A549 (cell line): Measurements from ENCODE around the gene ADARB2. TPM values are rescaled to one million over a fixed set of nuclear protein-coding genes. Genes with fewer than 3 reads are reported as not detected.

Experiments
- ATAC-seq, 2 experiments: fragments of 200-7000 bp in 1 of 2; fragments of >200 bp in 1 of 2; cut with Nextera tagmentation in 1 of 2; cut with Tn5 transposase in 1 of 2; 3 replicates each; pipeline versions ENCODE4 v1.8.0 to v1.9.1; 2018 to 2020; ENCODE audit warnings: mild to moderate bottlenecking in 1 of 2, moderate library complexity in 1 of 2
- CTCF ChIA-PET: fragments of 300-600 bp; sonication (Branson Sonifier 250); formaldehyde crosslinking; extraction: SDS; loops from one replicate; lab custom pipeline; 2021; ENCODE audit warnings: antibody characterized with exemption, inconsistent platforms; lab: Yijun Ruan, JAX
- POLR2A ChIA-PET: fragments of 350-600 bp; formaldehyde crosslinking; extraction: SDS; loops from one replicate; lab custom pipeline; 2021; ENCODE audit warnings: antibody characterized with exemption, inconsistent platforms; lab: Yijun Ruan, JAX
- DNase-seq, 2 experiments: peaks; one replicate each; pipeline versions ENCODE4 v3.0.0 to v3.0.0-alpha.2; 2011 to 2016; ENCODE audit warnings: low read depth in 1 of 2, low spot score in 1 of 2
- FAIRE-seq: peaks from 2 replicates; lab custom pipeline; 2011; peaks lifted over from hg19 to GRCh38; lab: Jason Lieb, UNC
- H3K27ac ChIP-seq, 2 experiments: fragments of >200 bp; sonication (Bioruptor Twin); formaldehyde crosslinking; 3 replicates each; pipeline ENCODE4 v1.5.1; 2016 to 2017
- H3K4me1 ChIP-seq: fragments of >200 bp; sonication (Bioruptor Twin); formaldehyde crosslinking; 3 replicates; pipeline ENCODE4 v1.6.1; 2016
- H3K4me2 ChIP-seq: fragments of >200 bp; sonication (Bioruptor Twin); formaldehyde crosslinking; 3 replicates; pipeline ENCODE4 v1.6.1; 2016
- H3K4me3 ChIP-seq: fragments of >200 bp; sonication (Bioruptor Twin); formaldehyde crosslinking; 3 replicates; pipeline ENCODE4 v1.5.1; 2016
- H3K9me3 ChIP-seq: fragments of >200 bp; sonication (Bioruptor Twin); formaldehyde crosslinking; 3 replicates; pipeline ENCODE4 v1.6.1; 2016
- BCL3 ChIP-seq: fragments of >200 bp; sonication (Bioruptor Twin); formaldehyde crosslinking; IDR thresholded peaks from 3 replicates; pipeline ENCODE4 v1.6.1; 2016
- BHLHE40 ChIP-seq: IDR thresholded peaks from 2 replicates; pipeline ENCODE4 v1.6.1; 2012; ENCODE audit warnings: low read depth, low read length, inconsistent platforms
- CBX2 ChIP-seq: fragments of 200-600 bp; sonication (generic); IDR thresholded peaks from 2 replicates; pipeline ENCODE4 v1.6.1; 2016; ENCODE audit warnings: low read depth, mild to moderate bottlenecking, borderline replicate concordance
- CBX8 ChIP-seq: fragments of 200-600 bp; sonication (generic); IDR thresholded peaks from 2 replicates; pipeline ENCODE4 v1.6.1; 2016
- CEBPB ChIP-seq, 2 experiments: fragments of >200 bp in 1 of 2; sonication (Bioruptor Twin) in 1 of 2; formaldehyde crosslinking in 1 of 2; IDR thresholded peaks; 2 replicates each; pipeline ENCODE4 v1.6.1; 2012 to 2016
- E2F6 ChIP-seq: IDR thresholded peaks from 2 replicates; pipeline ENCODE4 v1.6.1; 2012; ENCODE audit warnings: low read depth, borderline replicate concordance
- ELK1 ChIP-seq: fragments of 150-350 bp; IDR thresholded peaks from 2 replicates; pipeline ENCODE4 v1.6.1; 2014; ENCODE audit warnings: low read depth, mild to moderate bottlenecking, low read length
- ESRRA ChIP-seq: fragments of 150-350 bp; IDR thresholded peaks from 2 replicates; pipeline ENCODE4 v1.6.1; 2014; ENCODE audit warnings: mild to moderate bottlenecking, low read length, borderline replicate concordance
- FOSB ChIP-seq: fragments of 250-450 bp; sonication (Bioruptor Pico); IDR thresholded peaks from 2 replicates; pipeline ENCODE4 v1.5.0; 2020; ENCODE audit warnings: mild to moderate bottlenecking, moderate library complexity
- GATA3 ChIP-seq: IDR thresholded peaks from 2 replicates; pipeline ENCODE4 v1.6.1; 2012; ENCODE audit warnings: borderline replicate concordance
- HEYL ChIP-seq: fragments of 250-450 bp; sonication (Bioruptor Pico); IDR thresholded peaks from 2 replicates; pipeline ENCODE4 v1.8.0; 2021; ENCODE audit warnings: mild to moderate bottlenecking, moderate library complexity
- HOXB13 ChIP-seq: fragments of 250-450 bp; sonication (Bioruptor Pico); IDR thresholded peaks from 2 replicates; pipeline ENCODE4 v1.5.0; 2020; ENCODE audit warnings: low read depth, mild to moderate bottlenecking, moderate library complexity
- JUNB ChIP-seq: fragments of >200 bp; sonication (Bioruptor Twin); formaldehyde crosslinking; IDR thresholded peaks from 2 replicates; pipeline ENCODE4 v1.6.1; 2016
- KDM1A ChIP-seq: fragments of 200-600 bp; sonication (generic); IDR thresholded peaks from 2 replicates; pipeline ENCODE4 v1.6.1; 2016; ENCODE audit warnings: low read depth, mild to moderate bottlenecking
- KDM5A ChIP-seq: fragments of 200-600 bp; sonication (generic); IDR thresholded peaks from 2 replicates; pipeline ENCODE4 v1.6.1; 2016; ENCODE audit warnings: antibody characterized with exemption, mild to moderate bottlenecking
- MAZ ChIP-seq: fragments of 150-350 bp; IDR thresholded peaks from 2 replicates; pipeline ENCODE4 v1.6.1; 2014; ENCODE audit warnings: antibody characterized with exemption, low read depth, low read length, borderline replicate concordance
- RAD21 ChIP-seq, 2 experiments: fragments of >200 bp in 1 of 2; sonication (Bioruptor Twin) in 1 of 2; formaldehyde crosslinking in 1 of 2; IDR thresholded peaks in 1 of 2; conservative IDR thresholded peaks in 1 of 2; 2 replicates in 1 of 2; 3 replicates in 1 of 2; pipeline ENCODE4 v1.6.1; 2012 to 2018; ENCODE audit warnings: inconsistent platforms in 1 of 2
- RARB ChIP-seq: fragments of 250-450 bp; sonication (Bioruptor Pico); IDR thresholded peaks from 2 replicates; pipeline ENCODE4 v1.8.0; 2021; ENCODE audit warnings: mild to moderate bottlenecking, moderate library complexity
- RFX5 ChIP-seq: fragments of 450-650 bp; IDR thresholded peaks from 2 replicates; pipeline ENCODE4 v1.7.1; 2014; ENCODE audit warnings: antibody characterized with exemption, mild to moderate bottlenecking, moderate library complexity
- SMC3 ChIP-seq: fragments of >200 bp; sonication (Bioruptor Twin); formaldehyde crosslinking; IDR thresholded peaks from 3 replicates; pipeline ENCODE4 v1.6.1; 2018; ENCODE audit warnings: inconsistent platforms
- SREBF2 ChIP-seq: fragments of 450-650 bp; IDR thresholded peaks from 2 replicates; pipeline ENCODE4 v1.6.1; 2014; ENCODE audit warnings: mild to moderate bottlenecking, moderate library complexity
- TFCP2L1 ChIP-seq: fragments of 250-450 bp; sonication (Bioruptor Pico); IDR thresholded peaks from 2 replicates; pipeline ENCODE4 v1.5.0; 2021; ENCODE audit warnings: mild to moderate bottlenecking
- ZSCAN20 ChIP-seq: fragments of 250-450 bp; sonication (Bioruptor Pico); IDR thresholded peaks from 2 replicates; pipeline ENCODE4 v1.8.0; 2022; ENCODE audit warnings: mild to moderate bottlenecking, moderate library complexity
- WGBS: methylation state at CpG from one replicate; pipeline ENCODE4 v1.1.6; 2017; ENCODE audit errors: missing lambda C conversion rate; 5-methylcytosine and 5-hydroxymethylcytosine counted together
- polyA plus RNA-seq, 4 experiments: library from polyadenylated mRNA; depleted of rRNA in 3 of 4; stranded (reverse); fragments of >200 nt; fragmentation: RNase III in 1 of 4; extraction: RNeasy Plus Mini Kit Qiagen cat#74134 plus additional on column Dnase treatment in 1 of 4; gene quantifications; 2 replicates in 3 of 4; 3 replicates in 1 of 4; pipeline ENCODE4 v1.2.3, GENCODE V29; 2011 to 2017
- TF ChIP-seq, protein P1 (sequence below): fragments of 250-450 bp; sonication (Bioruptor Pico); IDR thresholded peaks from 2 replicates; pipeline ENCODE4 v1.5.0; 2020; ENCODE audit warnings: low read depth, mild to moderate bottlenecking, moderate library complexity

ADARB2 gene
- polyA plus RNA-seq, 2 of the 4 experiments (the other 2 are of a cell fraction): not detected

DNA sequence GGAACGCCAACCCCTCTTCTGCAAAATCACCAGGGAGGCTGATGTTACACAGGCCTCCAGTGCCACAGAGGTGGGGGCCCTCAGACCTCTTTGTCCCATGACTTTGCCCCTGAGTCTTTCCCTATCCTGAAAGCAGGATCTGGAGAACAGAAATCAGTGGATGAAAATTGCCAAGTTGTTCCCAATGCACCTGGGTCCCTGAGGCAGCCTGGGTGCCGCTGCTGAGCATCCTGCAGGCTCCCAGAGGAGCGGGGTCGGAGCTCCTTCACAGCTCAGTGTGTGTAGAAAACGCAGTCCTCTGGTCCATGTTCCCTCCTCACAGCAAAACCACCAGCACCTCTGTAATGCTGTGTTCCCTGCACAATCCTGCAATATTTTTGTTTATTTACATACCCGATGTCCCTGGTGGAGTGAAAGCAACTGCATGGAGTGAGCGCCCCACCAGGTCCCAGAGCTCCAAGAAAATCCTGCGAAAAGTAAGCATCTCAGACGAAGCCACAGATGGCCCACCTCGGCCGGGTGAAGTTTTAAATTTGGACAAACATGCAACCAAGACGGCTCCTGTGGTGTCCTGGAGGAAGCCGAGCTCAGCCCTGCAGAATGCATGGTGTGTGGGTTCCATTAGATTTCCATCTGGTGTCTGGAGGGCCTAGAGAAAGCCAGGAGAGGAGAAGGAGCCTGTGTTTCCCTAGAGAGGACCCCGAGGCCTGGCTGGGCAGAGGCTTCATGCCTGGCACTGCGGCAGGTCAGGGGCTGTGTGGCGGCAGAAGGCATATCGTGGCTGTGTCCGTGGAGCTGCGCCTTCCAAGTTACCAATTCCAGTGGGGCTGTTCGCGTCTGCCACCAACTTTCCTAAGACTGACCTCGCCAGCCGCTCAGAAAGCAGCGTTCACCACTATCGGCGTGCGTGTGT, 445.9 kb downstream of the ADARB2 start:
- WGBS: 61% methylated on average over 26 of the region's 27 CpGs
- ATAC-seq: no peak
- H3K9me3 ChIP-seq: no peaks in the 10 kb centered on the region; the same call in 2 of the 3 replicates
- no peak overlapping the region for H3K4me3 ChIP-seq
- no peak for DNase-seq
- no peak overlapping the region for H3K27ac ChIP-seq
- no peak overlapping the region for H3K4me2 ChIP-seq
- FAIRE-seq: no peak
- POLR2A ChIA-PET: no interaction called here
- TF ChIP-seq GATA3 (no peak), HOXB13 (no peak), RARB (CRISPR knock-in tag) (no peak), CBX8 (no peak), TFCP2L1 (CRISPR knock-in tag) (no peak), FOSB (no peak), HEYL (CRISPR knock-in tag) (no peak), RFX5 (no peak), ZSCAN20 (CRISPR knock-in tag) (no peak), KDM5A (no peak), ESRRA (no peak), BHLHE40 (no peak), SREBF2 (no peak), RAD21 (conservative IDR thresholded peaks at IDR 0.05 in 1 of 2, IDR thresholded peaks at IDR 0.05 in 1 of 2) (no peak), BCL3 (no peak), KDM1A (no peak)
- TF ChIP-seq, protein P1, sequence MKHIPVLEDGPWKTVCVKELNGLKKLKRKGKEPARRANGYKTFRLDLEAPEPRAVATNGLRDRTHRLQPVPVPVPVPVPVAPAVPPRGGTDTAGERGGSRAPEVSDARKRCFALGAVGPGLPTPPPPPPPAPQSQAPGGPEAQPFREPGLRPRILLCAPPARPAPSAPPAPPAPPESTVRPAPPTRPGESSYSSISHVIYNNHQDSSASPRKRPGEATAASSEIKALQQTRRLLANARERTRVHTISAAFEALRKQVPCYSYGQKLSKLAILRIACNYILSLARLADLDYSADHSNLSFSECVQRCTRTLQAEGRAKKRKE: no peak
- no peaks in the 10 kb centered on the region for H3K4me1 ChIP-seq
- CTCF ChIA-PET: interaction anchor here (1.0 kb wide), 1 partner anchor 18 kb away, joined by 3 read pairs; no protein-coding TSS in a partner anchor

DNA sequence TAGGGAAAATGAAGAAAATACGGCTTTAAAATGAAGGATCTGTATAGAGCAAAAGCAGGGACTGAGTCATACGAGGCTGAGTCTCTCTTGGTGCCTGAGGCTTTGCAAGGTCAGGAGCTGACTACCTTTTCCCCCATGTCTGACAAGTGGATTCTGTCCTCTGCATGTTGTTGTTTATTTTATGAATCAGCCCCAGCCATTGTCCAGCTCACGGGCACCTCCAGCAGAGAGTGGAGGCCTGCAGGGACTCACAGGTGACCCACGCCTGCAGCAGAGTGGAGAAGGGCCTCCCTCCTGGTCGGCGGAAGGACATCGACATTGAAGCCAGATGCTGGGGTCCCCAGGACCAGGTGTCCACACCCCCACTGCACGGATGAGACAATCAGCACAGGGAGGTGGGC, 447.3 kb downstream of the ADARB2 start:
- no peak for FAIRE-seq
- ATAC-seq: 0 out of 6 replicates have a peak, but pooled peaks have one; percentile 33 to 35
- no peak for TF ChIP-seq ELK1
- no peak for TF ChIP-seq CBX8
- TF ChIP-seq CEBPB (IDR thresholded peaks at IDR 0.05): no peak
- TF ChIP-seq CBX2: no peak
- no peak for TF ChIP-seq E2F6
- TF ChIP-seq SMC3: no peak
- TF ChIP-seq MAZ: no peak
- no peak for TF ChIP-seq JUNB
- ChIA-PET CTCF (no interaction called here), POLR2A (no interaction called here)
- no peak overlapping the region for H3K4me3 ChIP-seq
- DNase-seq: peak in 1 of 2 experiments; percentile 11
- 43% methylated on average over 7 of the region's 8 CpGs for WGBS
- H3K27ac ChIP-seq: no peak overlapping the region
- H3K4me1 ChIP-seq: no peaks in the 10 kb centered on the region
- no peaks in the 10 kb centered on the region; the same call in 2 of the 3 replicates for H3K9me3 ChIP-seq
- H3K4me2 ChIP-seq: no peak overlapping the region
